ENCODE measurements around the gene SIM1.

The SIM1 gene

DNA sequence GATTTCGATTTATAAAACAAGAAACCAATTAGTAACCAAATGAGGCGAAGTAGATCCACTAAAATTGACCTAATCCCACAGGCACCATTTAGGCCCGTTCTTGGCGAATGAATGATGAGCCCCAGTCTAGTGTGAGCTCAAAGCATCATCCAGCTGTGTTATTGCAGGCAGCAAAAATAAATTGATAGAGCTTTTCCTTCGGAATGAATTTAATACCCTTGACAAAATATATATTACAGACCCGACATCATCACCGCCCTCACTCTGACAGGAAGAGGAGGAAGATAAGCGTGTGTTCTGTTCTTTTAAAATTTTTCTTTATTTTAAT is 7.8 kb downstream of the SIM1 start:
- no peak for DNase-seq (ENCODE audit: low read depth in 2 of 2)

DNA sequence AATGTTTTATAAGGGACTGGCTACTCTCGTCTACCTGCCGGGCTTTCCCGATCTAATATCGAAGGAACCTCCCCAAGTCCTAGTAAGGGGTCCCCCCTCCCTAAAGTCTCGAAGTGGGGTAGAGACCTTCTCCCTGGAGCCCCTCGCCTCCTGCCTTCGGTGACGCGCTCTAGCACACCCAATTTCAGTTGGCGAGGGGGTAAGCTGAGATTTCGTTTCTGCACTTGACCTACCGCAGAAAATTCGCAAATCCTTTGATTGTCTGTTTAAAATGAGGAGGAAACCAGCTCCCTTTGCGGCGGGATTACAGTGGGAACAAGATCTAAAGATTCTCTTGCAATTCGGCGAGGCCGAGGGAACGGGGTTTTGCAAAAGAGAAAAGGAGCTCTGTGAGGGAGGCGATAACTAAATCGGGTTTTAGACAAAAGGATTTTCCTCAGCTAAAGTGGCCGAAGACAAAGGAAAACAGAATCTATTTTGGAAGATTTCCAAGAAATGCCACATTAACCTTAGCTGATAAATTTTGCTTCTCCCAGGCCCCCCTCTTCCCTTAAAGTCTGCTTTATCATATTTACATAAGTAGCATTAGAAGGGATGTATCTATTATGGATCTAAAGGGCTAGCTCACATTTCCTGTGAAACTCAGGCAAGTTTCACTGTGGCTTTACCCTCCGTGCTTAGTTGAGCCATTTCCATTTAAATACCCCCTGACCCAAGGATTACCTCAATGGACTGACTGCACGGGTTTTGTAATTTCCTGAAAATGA is 8.4 kb downstream of the SIM1 start:
- DNase-seq (ENCODE audit: low read depth in 2 of 2) = no peak

DNA sequence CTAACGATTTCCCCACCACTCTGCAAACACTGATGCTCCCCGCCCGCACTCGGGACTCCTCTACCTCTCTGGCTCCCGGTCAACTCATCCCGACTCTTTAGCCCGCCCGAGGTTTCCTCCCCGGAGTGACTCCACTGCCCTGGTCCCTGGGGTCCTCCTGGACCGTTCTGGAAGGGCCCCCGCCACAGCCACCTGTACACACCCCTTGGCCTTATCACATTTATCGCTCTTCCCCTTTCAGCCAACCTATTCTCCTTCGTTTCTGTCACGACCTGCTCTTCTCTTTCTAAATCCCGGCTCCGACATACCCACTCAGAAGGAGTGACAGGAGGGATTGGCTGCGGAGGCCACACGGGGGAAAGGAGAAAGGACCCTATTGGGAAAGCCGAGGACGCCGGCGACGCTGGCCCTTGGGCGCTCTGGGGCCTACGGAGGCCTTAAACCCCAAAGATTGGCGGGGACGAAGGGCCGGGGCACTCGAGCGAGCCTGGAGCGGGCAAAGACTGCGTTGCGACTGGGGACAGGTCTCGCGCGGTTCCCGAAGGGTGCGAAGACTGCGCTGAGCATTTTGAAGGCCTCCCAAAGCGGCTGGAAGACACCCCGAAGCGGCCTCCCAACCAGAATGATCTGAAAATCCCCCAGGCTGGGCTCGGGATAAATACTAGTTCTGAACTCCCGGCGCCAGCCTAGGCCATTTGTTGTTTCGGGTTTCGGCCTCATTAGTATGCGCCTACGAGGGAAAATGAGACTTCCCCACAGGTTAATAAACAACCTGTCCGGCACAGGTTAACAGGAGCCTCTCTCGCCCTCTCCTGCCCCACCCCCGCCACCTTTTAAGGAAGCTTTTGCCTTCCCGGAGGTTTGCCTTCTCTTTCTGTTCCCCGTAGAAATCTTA is 9.2 kb downstream of the SIM1 start:
- DNase-seq (ENCODE audit: low read depth in 2 of 2) = no peak

DNA sequence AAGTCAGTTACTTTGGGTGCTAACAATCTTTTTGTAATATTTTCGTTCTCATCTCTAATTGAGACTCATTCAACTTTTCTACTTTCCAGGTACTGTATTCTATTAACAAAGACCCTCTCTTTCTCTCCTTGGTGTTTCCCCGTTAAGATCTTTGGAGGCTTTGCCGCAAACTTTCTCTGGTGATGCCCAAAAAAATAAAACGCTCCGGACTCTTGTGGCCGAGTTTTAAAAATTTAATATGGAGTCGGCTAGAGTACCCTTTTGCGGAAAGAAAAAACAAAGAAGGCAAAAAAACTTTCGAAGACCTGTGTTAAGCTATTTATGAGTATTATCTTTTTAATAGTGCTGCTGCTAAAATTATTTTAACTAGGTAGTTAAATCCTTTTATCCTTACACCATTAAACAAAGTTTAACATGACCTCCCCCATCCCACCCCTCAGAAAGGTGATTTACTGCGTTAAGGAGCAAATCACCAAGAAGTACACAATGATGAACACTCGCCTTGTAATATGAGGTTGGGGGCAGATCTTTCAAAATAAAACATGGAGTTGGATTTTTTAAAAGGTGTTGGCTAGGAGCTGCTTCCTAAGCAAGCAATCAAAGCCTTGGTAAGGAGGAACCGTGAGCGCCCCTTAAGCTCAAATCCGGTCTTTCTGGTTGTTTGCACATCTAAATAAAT is 10.0 kb downstream of the SIM1 start:
- no peak for DNase-seq (ENCODE audit: low read depth in 2 of 2)

DNA sequence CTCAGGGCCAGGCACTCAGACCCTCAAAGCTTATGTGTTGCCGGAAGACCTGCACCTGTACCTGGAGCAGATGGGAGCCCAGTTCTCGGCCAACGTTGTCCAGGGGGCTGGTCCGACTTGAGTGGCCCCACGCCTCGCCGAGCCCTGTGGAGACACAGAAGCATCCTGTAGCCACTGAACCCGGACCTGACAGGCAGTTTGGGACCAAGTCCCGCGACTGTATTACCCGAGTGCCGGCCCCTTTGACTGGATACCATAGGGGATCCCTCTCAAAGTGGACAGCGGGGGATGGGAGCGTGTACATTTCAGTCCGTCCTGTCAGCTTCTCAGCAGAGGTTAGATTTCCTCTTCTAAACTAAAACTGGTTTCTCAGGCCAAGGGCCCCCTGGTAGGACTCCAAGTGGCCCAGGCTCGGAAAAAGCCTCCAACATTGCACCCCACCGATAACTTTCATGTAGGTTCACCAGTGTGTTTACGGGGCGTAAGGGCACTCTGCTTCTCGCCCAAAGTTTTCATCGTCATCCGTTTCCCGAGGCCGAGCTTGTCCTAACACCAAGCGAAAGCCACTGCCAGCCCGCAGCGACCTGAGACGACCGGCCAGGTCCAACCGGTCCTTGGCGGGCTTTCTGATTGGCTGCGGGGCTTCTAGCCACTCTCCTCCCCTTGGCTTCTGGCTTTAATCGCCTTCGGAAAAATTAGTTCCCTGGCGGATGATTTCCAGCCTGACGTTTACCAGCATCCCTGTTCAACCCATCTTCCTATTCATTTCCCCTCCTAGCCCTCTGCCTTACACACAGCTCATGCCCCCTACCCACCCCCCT is 10.8 kb downstream of the SIM1 start:
- DNase-seq (ENCODE audit: low read depth in 2 of 2) = no peak

DNA sequence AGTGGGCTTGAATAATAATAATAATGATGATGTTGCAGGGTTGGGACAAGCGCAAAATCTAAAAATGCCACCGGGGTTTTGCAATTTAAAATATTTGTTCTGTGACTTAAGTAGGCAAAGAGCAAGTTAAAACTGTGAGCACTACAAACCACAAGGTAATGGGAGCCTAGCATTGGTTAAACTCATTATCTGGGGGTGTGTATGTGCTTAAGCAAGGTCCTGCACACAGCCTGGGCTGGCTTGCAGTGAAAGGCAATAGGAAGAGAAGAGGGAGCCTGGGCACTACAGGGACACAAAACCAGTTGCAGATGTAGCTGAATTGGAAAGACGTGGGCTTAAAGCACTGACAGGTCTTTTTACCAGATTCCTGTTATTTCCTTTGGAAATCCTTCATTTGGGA is 11.7 kb downstream of the SIM1 start:
- no peak for DNase-seq (ENCODE audit: low read depth in 2 of 2)

DNA sequence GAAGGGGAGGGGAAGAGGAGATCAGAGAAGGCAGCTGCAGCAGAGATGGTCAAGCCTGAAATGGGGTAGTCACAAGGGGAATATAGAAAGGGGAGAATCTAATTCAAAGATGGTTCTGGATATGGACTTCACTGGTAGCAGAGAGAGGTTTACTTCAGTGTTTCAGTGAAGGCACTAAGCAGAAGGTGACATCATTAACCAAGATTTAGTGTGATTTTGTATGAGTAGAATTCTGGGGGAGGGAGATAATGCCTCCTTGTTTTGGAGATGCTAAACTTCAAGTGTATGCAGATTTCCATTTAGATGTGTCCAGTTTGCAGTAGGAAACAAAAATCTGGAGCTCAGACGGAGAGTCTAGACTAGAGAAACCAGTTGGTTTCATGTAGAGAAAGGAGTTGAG is 13.1 kb downstream of the SIM1 start:
- no peak for DNase-seq (ENCODE audit: low read depth in 2 of 2)

DNA sequence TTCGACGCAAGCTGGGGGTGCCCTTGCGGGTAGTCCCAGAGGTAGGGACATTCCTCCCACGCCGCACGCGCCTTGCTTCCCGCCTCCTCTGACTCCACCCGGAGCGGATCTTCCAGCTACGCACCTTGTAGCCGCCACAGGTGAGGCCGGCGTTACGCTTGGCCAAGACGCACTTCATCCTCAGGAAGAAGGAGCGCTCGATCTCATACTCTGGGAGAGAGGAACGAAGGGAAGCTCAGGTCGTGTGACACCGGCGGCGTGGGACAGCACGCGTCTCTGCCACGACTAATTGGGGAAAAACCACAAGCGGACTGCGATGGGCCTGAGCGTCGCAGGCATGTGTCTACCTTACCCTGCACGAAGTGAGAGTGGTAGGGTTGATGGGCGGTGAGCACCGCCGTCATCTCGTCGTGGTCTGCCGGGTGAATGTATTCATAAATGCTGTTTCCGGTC is 15.5 kb downstream of the SIM1 start:
- no peak for DNase-seq (ENCODE audit: low read depth in 2 of 2)

DNA sequence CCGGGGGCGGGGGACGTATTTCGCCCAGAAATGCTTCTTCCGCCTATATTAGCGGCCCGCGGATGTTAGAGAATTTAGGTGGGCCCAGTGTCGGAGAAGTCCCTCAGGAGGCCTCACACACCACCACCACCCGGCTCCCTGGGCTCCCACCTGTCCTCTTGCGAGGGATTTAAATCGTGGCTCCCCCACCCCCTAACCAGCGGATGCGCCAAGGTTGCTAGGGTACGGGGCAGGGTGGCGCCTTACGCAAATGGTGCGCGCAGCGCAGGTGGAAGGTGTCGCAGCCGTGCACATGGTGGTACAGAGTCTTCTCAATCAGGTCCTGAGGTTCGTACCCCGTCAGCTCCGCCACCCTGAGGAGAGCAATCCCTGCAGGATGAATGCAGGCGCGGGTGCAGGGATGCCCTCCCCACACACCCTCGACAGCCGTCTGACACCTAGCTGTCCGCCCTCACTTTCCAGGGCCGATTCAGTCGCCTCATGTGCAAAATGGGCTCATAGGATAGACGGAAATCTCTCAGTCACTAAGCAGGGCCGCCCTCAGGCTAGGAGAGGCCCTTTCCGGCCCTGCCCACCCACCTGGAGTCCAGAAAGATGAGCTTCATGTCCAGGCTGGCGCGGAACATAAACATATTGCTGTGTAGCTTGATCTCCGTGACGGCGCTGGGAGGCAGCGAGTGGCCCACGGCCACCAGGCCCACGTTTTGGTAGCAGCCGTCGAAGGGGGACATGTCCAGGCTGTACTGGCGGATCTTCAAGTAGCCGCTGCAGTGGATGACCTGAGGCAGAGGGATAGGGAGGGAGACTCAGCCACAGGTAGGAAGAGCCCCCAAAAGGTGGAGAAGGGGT is 16.6 kb downstream of the SIM1 start:
- no peak for DNase-seq (ENCODE audit: low read depth in 2 of 2)

DNA sequence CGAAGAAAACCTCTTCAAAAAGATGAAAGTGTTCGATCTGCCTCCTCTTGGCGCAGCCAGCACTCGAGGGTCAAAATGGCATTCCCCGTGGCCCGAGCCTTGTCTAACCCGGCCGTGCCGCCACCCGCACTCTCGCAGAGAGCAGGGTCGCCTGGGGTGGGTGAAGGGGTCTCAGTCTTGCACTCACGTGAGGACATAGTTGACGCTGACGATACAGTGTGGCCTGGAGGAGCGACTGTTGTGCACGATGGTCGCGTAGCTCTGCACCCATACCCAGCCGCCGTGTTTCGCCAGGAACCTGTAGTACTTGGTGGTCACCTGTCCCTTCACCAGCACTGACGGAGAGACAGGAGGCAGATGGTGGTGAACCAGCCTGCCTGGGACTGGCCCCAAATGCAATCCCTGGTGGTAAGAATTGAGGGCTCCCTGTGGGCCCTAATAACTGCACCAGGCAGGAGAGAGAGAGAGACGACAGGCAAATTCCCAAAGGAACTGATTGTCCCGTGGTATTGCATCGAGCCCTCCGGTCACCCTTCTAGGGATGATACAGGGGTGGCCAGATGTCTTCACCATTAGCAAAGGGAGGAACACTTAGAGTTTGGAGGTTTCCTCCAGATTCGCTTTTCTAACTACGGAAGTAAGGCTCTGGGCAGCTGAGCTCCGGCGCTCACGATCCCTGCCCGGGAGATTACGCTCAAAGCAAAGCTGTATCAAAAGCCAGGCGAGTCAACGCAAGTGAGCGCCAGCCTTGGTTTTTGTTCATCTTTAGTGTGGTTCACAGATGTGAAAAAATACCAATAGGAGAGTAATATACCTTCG is 17.4 kb downstream of the SIM1 start:
- DNase-seq (ENCODE audit: low read depth in 2 of 2) = no peak

DNA sequence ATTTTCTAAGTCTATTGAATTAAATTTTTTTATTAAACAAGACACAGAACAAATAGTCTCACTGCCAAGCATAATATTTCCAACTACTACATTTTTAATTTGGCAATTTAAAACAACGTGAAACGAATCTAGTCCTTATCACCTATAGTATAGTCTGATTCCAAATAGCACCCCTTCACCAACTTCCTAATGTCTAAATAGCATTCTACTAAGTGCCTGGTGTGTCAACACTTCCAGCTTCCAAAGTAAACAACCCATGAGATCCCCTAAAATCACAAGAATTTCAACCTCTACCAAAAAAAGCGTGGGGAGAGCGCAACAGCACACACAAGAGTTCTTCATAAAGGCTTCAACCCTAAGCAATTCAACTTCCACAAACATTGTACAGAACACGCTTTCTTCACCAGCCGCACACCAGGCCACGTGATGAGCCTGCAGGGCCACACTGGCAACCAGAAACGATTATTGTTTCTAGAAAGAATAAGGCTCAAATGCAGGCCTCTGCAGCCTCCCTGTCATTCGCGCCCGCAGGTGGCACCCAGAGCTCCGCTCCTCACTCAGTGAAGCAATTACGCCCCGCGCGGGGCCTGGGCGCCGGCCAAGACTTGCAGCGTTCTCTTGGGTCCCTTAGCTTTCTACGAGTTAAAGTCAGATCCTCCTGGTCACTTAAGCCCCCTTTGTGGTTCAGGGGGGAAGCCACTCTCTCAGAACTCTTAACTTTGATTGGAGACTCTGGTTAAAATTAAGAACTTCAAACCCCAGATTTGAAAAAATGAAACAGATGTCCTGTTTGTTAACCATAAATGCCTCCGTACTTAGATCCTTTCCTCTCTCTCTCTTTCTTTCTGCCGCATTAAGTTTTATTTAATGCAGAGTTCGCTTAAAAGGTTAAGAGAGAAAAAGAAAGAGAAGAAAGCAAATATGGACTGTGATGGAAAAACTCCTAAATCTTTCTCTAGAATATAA is 18.3 kb downstream of the SIM1 start:
- no peak for DNase-seq (ENCODE audit: low read depth in 2 of 2)

DNA sequence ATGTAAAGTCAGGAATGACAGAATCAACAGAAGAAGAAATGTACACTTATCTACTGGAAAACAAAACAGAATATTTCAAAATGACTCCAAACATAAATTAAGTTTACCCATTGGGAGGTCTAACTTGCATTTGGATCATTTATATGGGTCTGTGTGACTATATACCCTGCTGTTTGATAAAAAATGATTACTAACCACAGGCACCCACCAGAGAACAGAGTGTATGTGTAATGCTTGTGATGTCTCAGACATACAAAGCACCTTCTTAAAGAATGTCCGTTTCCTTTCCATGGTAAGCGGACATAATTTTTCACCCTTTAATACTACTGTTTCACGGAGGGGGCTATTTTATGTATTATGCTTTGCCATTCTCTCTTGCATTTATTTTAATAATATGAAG is 19.2 kb downstream of the SIM1 start:
- DNase-seq (ENCODE audit: low read depth in 2 of 2) = no peak

DNA sequence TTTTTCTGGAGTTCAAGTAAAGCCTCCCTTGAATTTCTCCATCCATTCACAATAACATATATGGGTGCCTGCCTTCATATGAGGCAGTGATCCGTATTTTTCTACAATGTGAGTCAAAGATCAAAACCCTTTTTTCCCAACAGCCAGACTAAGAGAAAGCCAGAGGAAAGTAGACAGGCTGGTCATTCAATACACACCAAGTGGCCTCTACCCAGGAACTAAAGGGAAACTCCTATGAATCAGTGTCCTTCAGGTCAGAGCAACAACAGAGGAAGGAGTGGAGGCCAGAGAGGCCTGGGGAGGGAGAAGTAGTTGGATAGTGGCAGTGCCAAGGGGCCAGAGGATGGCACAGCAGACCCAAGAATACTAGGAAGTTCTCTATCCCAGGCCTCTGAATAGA is 23.8 kb downstream of the SIM1 start:
- DNase-seq (ENCODE audit: low read depth in 2 of 2) = no peak

DNA sequence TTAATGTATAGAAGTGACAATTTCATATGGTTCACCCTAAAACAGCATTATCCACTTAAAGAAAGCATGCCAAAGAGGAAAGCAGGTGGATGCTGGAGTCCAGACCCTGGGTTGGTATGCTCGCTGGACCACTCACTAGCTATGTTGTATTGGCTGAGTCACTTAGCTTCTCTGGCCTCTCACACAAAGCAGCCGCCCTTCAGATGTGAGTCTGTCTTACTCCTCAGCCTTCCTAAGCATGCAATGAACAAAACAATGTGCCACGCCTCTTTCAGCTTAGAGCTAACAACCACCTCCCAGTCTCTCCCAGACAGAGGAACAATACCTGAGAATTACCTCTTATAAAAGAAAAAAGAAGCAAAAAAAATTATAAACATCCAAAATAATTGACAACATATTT is 29.4 kb downstream of the SIM1 start:
- no peak for DNase-seq (ENCODE audit: low read depth in 2 of 2)

DNA sequence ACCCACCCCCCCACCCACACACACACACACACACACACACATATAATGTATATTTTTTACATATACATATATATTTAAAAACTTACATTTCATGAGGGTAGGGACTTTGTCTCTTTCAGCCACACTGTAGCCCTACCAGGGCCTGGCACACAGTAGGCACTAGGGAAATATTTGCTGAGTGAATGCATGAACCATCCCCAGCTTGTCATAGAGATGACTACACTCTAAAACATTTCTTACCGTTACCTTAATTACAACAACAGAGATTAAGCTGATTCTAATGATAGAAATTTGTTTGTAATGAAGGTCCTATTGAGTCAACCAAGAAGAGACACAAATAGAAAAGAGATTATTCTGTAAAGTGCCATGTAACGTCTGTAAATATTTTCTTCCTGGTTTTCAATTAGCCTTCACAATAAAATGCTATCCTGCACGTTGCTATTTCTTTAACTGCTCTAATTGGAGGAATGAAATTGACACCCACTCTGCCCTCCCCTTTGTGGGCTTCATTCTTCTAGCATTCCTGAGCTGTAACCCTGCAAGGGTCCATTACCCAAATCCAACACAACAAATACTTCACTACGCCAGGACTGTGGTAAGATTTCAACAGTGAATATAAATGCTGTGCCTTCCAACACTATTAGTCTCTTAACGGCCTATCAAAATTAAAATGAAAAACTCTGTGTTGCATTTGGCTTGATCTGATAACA is 30.8 kb downstream of the SIM1 start:
- no peak for DNase-seq (ENCODE audit: low read depth in 2 of 2)

DNA sequence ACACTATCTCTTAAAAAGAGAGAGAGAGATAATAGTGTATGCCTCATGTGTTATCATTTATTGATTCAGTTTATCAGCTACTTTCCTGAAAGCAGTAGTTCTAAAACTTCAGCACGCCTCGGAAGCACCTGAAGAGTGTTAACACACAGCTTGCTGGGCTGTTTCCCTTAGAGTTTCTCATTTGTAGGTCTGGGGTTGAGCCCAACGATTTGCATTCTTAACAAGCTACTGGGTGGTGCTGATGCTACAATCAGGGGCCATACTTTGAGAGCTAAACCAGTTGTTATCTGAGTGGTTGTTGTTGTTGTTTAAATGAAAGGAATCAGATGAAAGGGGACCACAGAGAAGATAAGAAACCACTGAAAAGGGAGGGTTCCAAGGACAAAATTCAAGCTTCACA is 32.6 kb downstream of the SIM1 start:
- DNase-seq (ENCODE audit: low read depth in 2 of 2) = no peak

DNA sequence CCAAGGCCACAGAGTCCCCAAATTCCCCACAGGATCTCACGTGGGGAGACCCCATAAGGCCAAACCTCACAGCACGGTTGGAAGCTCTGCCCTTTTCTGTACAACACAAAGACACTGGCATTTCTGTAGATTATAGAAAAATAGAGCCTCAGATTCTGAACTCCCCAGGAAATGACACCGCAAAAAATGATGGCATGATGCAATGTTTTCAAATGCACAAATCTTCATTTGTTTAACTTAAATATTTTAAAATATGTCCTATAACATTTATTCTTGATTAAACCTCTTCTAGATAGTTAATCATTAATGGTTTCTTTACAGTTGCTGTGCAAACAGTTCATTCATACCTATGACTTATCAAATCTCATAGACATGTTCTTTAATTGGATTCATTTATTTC is 33.8 kb downstream of the SIM1 start:
- DNase-seq (ENCODE audit: low read depth in 2 of 2) = no peak

DNA sequence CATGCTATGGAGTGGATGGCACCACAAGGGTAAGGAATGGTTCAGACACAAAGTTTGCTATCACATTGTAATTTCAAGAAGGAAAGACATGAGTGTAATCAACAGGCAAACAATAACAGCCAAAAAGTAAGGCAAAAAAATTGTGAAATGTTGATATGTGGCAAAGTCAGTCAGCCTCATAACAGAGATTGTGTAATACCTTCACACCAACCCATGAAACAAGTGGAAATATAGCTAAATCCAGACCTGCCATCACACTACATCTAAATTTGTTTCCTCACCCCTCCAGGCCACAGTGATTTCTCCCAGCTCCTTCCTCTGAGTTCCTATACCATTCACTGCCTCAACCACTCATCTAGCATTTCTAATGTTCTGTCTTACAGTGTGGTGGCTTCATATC is 37.3 kb downstream of the SIM1 start:
- no peak for DNase-seq (ENCODE audit: low read depth in 2 of 2)
